Activated T-cell treated with anti-CD3 and anti-CD28 coated beads for 24 hours (primary cell): ENCODE results near the gene VWF.

Source experiments
- DNase-seq: peaks from one replicate; pipeline ENCODE4 v3.0.0-alpha.2; 2020; ENCODE audit warnings: low read depth

VWF gene

DNA sequence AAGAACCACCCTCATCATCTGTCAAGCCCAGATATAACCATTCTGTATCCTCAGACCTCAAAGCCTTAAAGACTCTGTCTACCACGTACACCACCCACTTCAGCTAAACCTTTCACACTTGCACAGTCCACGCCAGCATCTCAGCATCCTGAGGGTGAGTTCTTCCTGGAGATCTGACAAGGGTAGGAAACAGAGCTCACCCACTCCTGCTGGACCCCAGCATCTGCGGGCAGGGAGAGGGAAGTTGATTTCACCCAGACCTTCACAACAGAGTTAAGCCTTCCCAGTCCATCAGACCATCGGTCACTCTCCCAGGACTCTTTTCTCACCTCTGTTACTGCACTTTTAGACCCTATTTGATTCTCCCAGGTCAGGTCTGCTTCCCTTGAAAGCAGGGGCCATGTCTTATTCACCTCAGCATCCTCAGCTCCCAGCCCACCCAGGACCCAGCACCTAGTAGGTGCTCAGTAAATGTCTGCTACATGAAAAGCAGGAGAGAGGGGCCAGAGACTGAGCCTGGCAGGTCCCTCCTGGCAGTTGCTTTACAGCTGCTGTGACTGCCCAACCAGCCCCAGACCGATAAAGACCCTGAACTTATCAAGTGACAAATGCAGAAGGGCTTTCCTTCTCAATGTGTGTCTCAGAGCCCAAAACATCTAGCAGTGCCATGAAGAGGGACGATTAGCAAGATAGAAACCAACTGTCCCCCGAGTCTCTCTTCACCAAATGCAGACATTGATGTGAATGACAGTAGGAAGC, 213.5 kb downstream of the VWF start:
- no peak for DNase-seq

DNA sequence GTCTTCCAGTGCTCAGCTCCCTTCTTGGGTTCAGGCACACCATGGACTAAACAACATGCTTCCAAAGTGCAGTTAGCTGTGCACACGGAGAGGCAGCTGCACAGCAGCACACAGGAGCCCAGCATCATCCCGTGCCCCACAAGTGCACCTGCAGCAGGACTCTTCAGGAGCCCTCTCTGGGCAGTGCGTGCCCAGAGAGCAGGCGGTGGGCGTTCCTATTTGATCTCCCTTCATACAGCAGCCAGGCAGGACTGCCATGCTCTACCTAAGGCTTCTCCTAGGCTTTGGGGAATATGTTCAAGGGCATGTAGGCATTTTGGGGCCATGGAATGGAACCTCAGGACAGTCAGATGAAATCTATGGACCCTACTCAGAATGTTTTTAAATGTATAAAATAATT, 214.9 kb downstream of the VWF start:
- DNase-seq = no peak

DNA sequence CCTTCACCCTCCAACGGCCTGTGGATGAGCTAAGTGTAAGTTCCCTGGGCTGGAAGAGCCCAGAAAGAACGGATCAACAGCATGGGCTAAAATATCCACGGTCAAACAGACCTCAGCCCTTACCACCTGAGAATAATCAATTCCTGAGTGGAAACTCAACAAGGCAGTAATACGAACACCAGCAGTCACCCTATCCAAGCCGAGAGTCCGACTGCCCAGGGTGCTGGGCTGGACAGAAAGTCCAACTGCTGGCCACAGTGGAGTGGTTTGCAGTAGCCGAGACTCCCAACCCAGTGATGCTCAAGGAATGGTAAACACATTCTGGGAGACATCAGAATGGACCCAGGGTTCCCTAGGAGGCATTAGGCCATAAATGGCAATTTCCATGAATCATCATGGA, 216.2 kb downstream of the VWF start:
- DNase-seq = no peak

DNA sequence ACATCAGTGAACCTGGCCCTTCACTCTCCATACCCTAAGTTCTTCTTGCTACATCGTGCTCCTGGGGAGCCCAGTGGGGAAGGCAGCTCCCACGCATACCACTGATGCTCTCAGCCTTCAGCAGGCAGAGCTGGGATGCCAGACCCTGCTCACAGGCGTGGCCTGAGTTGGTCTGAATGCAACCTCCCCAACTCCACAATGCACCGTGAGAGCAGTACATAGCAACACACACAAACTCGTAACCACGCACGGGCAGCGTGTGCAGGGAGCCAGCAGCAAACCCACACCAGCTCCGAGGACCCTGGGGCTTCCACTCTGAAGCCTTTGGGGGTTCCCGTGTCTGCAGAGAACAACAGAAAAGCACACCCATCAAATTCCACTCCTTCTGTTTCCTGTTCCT, 216.7 kb downstream of the VWF start:
- no peak for DNase-seq

DNA sequence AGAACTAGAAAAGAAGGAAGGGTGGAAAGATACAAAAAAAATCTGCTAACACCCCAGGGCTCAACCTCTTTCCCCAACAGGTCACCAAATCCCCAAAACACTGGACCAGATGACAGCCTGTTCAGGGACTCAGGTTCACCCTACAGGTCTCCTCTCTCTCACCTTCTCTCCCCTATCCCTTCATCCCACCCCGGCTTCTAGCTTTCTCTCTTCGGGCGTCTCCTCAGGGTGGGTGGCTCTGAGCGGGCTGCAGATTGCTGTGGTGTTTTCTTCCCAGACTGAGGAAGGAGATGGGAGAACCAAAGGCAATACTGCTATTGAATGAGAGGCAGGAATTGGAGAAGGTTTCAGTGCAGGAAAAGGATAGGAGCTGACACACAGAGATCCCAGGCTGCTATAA, 218.7 kb downstream of the VWF start:
- DNase-seq = no peak

DNA sequence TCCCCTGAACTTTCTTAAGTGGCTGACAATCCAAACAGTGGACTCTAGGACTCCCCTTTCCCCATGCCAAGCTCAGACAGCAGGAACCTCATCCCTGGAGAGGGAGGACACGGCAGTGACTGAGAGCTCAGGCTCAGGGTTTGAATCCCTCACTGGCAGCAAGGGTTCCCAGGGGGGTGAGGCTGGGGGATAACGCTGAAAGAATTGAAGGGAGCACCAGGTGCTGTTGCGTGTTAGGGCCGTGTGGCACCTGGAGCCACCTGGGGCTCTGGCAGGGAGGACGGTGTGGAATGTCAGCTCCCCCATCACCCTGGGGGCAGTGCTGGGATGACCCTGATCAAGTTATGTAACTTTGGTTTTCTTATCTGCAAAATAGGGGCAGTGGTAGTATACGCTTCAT, 219.5 kb downstream of the VWF start:
- no peak for DNase-seq

DNA sequence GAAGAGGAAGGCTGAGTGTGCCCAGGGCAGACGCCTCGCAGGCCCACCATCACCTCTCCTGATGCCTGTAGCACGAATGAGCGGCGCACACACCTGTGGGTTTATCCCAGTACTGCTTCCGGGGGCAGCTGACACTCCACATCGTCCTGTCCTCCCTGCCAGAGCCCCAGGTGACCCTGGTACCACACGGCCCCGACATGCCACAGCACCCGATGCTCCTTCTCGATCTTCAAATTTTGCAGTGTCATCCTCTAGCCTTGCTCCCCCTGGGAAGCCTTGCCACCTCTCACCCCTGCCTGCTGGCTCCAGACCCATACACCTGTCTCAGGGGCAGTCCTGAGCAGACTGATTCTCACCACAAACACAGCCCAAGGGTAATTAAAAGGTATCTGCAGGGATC, 220.0 kb downstream of the VWF start:
- no peak for DNase-seq

DNA sequence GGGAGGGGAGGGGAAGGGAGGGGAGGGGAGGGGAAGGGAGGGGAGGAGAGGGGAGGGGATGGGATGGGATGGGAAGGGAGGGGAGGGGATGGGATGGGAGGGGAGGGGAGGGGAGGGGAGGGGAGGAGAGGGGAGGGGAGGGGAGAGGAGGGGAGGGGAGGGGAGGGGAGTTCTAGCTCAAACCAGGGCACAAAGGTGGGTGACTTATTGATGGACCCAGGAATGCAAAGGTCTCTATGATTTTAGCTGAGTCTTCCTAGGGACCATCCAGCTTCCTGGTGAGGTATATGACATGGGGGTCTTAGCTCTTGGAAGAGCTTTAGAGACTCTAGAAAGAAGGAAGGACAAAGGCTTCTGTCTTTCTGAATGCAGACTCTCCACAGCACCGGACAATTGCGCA, 221.7 kb downstream of the VWF start:
- no peak for DNase-seq

DNA sequence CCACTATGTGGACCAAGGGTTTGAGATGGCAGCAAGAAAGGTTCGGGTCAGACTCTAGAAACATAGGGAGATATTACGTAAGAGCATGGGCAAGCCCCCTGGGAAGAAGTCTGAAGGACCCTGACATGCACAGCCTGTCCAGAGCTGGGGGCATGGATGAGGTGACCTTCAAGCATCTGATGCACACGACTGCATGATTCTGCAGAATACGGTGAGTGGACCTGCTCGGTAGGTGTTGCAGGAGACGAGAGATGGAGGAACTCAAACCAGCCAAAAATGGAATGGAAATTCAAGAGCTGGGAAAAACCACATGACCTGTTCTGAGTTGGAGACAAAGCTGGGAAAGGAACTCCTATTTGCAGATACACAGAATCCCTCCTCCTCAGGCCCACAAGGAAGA, 223.1 kb downstream of the VWF start:
- DNase-seq = no peak

DNA sequence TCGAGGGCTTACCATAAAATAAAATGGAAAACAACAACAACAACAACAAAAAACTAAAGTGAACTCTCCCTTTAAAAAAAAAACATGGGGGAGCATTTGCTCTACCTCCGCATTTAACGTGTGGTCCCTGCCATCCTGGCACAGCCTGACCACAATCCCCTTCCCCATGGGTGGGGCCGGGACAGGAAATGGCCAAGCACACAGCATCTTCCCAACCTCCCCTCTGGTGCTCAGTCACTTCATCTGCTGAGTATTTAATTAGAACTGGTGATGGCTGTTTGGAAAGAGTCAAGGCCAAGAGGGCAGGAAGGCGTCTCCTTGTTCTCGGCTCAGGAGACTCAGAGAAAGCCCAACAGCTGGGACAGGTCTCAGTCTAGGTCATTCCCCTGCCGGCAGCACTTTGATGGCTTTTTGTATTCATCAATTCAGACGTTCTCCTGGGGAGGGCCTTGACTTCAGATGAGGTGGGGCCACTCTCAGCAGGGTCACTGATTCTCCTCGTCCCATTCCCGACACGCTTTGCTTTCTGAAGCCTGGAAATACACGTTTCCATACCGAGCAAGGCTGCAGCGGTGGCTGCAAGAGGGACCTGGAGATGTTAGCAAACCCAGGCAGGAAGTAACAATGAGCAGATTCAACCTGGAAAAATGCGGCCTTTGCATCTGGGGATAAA, 223.8 kb downstream of the VWF start:
- DNase-seq = no peak

DNA sequence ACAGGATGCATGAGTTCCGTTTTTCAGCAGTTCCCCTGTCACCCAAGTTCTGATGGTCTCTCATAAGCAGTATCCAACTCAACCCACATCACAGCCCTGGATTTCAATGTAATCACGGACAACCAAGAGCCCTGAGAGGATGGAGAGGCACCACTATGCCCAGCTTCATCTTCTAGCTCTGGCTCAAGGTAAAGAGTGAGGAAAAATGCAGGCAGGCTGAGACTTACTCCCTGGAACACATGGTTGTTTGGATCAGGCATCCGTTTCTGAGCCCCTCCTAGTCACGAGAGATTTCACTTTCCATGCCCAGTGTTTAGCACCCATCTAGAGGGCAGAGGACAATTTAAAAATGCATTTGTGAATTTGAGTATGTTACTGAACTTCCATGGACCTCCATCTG, 224.4 kb downstream of the VWF start:
- DNase-seq = no peak

DNA sequence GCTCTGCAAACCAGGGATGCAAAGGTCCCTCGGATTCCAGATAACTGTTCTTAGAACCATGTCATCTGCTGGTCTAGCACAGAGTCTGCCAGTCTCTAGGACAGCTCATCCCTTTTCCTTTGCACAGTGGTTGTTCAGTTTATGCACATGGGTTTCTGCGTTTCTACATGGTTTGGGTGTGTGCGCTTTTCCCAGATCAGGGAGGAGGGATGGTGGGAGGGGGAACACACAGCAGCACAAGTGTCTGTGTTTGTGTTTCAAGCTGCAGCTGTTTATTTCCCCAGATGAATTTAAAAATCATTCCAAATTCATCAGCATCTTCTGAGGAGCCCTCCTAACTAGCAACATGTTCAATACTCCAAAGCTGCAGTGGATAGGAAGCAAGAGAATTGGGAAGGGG, 224.8 kb downstream of the VWF start:
- no peak for DNase-seq

DNA sequence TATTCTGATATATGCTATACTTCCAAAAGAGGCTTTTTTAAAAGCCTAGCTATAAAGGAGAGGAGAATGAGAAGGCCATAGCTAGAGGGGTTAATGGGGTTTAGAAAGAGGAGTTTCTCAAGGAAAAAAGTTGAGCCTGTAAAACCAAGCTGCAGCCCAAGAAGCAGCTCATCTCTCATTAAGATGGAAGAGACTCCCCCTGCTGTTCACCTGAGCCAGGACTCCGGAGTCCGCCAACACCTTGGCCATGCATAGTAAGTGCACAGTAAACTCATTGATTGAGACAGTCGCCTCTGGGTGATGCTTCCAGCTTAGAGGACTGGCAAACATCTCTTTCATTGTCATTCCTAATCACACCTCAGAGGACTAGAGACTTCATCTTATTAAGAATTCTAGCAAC, 225.6 kb downstream of the VWF start:
- no peak for DNase-seq
